Stimulated activated CD8-positive, alpha-beta memory T cell treated with anti-CD3 and anti-CD28 coated beads, Interleukin-2, amount 100 ng/mL, for 1 hour (primary cell): Measurements from ENCODE around the gene BCAS3.
"Not testable (repeated sequence)": the region's sequence is repeated elsewhere in the genome, so short reads cannot be mapped to it uniquely, and the experiment has no call there.

Experiments used
- DNase-seq, 2 donors: peaks; one replicate each; pipeline ENCODE4 v3.0.0-alpha.2; 2020; ENCODE audit warnings: low read depth in 2 of 2

BCAS3 gene

DNA sequence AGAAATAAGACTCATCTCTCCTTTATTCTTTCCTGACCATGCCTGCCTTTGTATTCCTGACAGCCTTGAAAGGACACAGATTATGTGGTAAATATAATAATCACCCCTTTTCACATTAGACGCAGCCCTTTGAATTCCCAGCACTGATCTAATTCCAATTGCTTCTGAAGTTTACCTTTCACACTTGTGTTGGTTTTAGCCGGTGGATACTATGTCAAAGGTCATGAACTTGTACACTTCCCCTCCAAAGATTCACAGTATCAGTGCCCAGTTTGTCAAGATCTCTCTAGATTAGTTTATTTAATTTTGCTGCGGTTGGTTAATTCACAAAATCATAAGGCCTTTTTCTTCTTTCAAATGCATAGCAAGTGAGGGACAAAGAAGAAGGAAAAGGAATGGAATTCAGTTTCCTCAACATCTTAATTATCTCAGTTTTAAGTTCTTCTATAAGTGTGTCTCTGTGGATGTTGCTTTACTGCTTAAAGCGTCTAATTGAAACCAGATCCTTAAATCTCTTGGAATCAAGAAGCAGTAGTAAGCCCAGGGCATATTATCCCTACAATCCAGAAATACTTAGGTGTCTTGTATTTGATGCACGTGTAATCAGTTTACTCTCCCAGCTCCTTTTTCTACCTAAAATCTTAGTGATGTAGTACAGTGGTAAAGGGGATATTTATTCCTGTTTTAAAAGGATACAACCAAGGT lies 547.7 kb downstream of the BCAS3 start:
- DNase-seq = no peak

DNA sequence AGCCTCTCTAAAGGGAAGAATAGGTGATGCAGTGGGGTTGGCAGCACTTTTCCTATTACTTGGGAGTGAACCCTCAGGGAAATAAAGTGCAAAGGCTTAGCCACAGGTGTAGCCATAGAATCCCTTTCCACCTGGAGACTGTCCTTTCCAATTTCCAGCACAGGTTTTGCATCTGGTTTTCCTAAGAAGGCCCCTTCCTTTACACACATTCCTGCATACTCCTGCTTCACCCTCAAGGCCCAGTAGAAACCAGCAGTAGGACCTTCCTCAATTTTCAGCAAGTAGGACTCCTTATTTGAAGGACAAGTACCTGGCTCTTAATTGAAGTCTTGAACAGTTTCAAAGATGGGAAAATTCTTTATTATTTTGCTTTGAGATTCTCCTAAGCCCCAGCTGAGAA lies 550.2 kb downstream of the BCAS3 start:
- DNase-seq = no peak

DNA sequence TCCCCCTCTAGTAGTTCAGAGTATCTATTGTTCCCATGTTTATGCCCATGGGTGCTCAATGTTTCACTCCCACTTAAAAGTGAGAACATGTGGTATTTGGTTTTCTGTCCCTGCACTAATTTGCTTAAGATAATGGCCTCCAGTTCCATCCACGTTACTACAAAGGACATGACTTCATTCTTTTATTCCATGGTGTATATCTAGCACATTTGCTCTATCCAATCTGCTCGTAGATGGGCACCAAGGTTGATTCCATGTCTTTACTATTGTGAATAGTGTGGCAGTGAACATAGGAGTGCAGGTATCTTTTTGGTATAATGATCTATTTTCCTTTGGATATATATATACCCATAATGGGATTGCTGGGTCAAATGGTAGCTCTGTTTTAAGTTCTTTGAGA lies 552.8 kb downstream of the BCAS3 start:
- DNase-seq = no peak

- no peak for DNase-seq
Measured at GRCh38 chr17:61230972-61231820, 553.5 kb downstream of the BCAS3 start.

- DNase-seq = no peak
Measured at GRCh38 chr17:61232871-61233270, 555.2 kb downstream of the BCAS3 start.

- DNase-seq = no peak
Measured at GRCh38 chr17:61233991-61234750, 556.5 kb downstream of the BCAS3 start.

- DNase-seq = no peak
Measured at GRCh38 chr17:61235001-61235826, 557.6 kb downstream of the BCAS3 start.

DNA sequence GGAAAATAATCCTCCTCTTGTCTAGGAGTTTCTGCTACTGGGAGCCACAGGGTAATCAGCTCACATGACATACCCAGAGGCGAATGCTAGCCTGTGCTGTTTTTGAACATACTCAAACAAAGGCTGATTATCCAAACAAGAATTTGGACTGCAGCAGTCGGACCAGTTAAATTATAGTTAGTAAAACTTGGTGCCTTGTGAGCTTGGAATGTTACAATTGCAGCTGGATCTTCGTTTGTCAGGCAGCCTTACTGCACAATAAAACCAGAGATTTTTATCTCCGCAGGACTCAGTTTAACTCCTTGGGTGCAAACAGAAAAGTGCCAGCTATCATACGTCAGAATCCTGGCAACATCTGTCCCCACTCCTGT lies 558.2 kb downstream of the BCAS3 start:
- no peak for DNase-seq

DNA sequence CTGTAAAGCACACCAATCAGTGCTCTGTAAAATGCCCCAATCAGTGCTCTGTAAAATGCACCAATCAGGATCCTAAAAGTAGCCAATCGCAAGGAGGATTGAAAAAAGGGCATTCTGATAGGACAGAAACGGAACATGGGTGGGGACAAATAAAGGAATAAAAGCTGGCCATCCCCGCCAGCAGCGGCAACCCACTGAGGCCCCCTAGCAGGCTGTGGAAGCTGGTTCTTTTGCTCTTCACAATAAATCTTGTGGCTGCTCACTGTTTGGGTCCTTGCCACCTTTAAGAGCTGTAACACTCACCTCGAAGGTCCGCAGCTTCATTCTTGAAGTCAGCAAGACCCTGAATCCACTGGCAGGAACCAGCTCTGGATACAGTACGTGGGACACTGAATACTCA lies 559.6 kb downstream of the BCAS3 start:
- no peak for DNase-seq

DNA sequence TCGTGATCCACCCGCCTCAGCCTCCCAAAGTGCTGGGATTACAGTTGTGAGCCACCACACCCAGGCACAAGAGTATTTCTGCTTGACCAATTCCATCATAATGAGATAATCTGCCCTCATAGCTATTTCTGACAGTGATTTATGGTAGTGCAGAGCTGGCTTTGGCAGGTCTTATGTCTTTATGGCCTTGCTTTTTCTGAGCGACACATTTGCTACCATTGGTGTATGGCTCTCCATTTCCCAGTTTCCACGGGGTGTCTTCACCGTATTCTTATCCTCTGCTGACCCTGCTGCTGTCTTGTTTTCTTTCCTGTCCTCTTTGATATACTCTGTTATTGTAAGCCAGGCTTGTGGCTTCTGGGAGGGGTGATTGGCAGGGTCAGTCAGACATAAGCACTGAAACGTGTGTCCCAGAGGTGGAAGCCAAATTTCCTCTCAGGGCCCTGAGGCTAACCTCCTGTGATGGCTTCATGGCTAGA lies 560.8 kb downstream of the BCAS3 start:
- no peak for DNase-seq

DNA sequence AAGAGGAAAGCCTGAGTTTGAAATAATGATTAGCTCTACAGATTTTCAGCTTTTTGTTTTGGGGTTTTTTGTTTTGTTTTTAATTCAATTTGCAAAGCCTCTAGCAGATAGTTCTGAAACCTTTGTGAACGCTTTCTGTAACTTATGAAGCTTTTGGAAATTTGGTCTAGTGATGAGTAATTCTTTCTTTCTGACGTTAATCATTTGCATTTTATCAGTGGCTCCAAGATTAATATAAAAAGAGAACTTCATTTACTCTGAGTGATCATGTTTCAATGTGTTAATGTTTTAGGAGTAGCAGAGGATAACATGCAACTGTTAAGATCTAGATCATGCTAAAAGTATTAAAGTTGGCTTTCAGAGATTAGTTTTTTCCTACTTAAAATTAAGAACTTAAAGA lies 561.7 kb downstream of the BCAS3 start:
- no peak for DNase-seq

GRCh38 chr17:61239953-61240352 lies 562.3 kb downstream of the BCAS3 start:
- no peak for DNase-seq

DNA sequence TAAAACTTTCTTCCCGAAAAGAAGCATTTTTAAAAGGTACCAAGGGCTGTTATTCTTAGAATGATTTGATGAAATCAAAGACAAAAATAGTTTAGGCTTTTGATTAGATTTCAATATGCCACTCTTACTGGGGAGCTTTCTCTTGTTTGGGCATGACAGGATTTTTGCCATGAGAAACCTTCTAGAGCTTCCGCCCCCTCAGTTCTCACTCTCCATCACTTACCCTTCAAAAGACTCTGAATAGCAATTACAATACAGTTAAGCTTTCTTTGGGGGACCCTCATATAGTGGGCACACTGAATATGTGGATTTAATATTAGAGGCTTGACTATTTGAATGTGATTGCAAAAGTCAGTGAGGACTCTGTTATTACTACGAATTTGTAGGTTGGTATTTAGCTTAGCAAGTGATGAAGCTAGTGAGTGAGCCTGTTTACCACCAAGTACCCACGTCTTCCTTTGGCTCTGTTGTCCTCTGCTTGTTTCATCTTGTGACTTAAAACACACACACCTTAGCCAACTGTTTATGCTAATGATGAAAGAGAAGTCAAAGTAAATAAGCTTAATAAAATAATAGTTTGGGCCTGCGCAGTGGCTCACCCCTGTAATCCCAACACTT lies 563.3 kb downstream of the BCAS3 start:
- no peak for DNase-seq

DNA sequence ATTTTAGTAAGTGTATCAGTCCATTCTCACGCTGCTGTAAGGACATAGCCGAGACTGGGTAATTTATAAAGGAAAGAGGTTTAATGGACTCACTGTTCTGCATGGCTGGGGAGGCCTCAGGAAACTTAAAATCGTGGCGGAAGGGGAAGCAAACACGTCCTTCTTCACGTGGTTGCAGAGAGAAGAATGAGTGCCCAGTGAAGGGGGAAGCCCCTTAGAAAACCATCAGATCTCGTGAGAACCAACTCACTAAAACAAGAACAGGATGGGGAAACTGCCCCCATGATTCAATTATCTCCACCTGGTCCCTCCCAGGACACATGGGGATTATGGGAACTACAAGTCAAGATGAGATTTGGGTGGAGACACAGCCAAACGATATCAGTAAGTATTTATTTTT lies 567.3 kb downstream of the BCAS3 start:
- DNase-seq = not testable (repeated sequence)

GRCh38 chr17:61245706-61246135 lies 568.1 kb downstream of the BCAS3 start:
- no peak for DNase-seq

- no peak for DNase-seq
Measured at GRCh38 chr17:61247439-61247838, 569.8 kb downstream of the BCAS3 start.

- DNase-seq = no peak
Measured at GRCh38 chr17:61248399-61248798, 570.7 kb downstream of the BCAS3 start.

DNA sequence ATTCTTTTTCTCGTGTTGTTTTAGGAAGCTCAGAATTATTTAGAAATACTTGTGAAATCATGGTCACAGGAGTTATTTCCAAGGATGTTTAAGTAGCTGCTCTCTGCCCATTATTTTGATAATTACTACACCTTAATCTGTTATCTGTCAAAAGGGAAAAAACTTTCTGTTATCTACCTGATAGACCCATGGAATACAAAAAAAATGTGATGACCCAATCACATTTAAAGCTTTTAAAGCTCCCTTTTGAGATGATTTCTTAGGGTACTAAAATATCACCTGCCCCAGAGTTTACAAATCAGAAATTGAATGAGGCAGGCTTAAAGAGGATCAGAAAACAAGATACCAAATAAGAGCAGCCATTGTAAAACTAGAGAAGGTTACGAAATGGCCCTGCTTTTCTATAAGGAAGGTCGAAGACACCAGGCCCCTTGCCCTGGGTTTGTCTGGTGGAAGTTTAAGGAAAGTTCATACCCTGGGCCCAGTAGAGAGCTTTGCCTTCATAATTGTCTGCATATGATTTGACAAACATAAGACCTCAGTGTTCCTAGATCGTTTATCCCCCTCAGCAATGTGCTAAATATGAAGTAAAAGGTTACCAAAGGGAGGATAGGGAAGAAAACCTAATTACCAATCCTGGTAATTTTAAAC lies 572.1 kb downstream of the BCAS3 start:
- no peak for DNase-seq

- DNase-seq = no peak
Measured at GRCh38 chr17:61250335-61250890, 572.8 kb downstream of the BCAS3 start.
